AG04450 (cell line): ENCODE results near the gene UBL7. TPM values are rescaled to one million over a fixed set of nuclear protein-coding genes. Genes with fewer than 3 reads are reported as not detected.

Experiments
- CTCF ChIA-PET: fragments of 300-600, 350-600 bp; formaldehyde crosslinking; extraction: SDS; loops from one replicate; lab custom pipeline; 2022; ENCODE audit warnings: antibody characterized with exemption, inconsistent platforms; lab: Charles Lee
- POLR2A ChIA-PET: fragments of 350-600 bp; formaldehyde crosslinking; extraction: SDS; loops from one replicate; lab custom pipeline; 2021; ENCODE audit warnings: antibody characterized with exemption, inconsistent platforms; lab: Yijun Ruan, JAX
- DNase-seq: peaks from one replicate; pipeline ENCODE4 v3.0.0-alpha.2; 2011; ENCODE audit warnings: low read depth, low spot score
- H3K27ac ChIP-seq: one replicate; pipeline ENCODE4 v1.5.1; 2012; ENCODE audit warnings: low read depth, low read length, control low read depth
- H3K27me3 ChIP-seq: one replicate; pipeline ENCODE4 v1.6.0; 2012; ENCODE audit warnings: low read length; ENCODE audit not compliant: control insufficient read depth, insufficient read depth
- H3K4me3 ChIP-seq: 2 replicates; pipeline ENCODE4 v1.5.1; 2011; ENCODE audit warnings: mild to moderate bottlenecking, low read depth, low read length, control low read depth
- H3K9me3 ChIP-seq: 2 replicates; pipeline ENCODE4 v1.5.1; 2012; ENCODE audit warnings: low read length; ENCODE audit not compliant: control insufficient read depth, insufficient read depth
- CTCF ChIP-seq: IDR thresholded peaks from 2 replicates; pipeline ENCODE4 v1.5.1; 2011; ENCODE audit warnings: low read depth, low read length, control low read depth, inconsistent platforms
- polyA plus RNA-seq: library from polyadenylated mRNA; depleted of rRNA; stranded (reverse); fragments of >200 nt; gene quantifications from 2 replicates; pipeline ENCODE4 v1.2.3, GENCODE V29; 2011

UBL7 gene
- polyA plus RNA-seq, 1 experiment: 76.6 TPM

- ChIA-PET POLR2A (no interaction called here), CTCF (interaction anchor here (0.6 kb wide), 1 partner anchor 45 kb away, joined by 3 read pairs; no protein-coding TSS in a partner anchor)
- Histone ChIP-seq H3K27ac (no peak overlapping the region), H3K4me3 (no peak overlapping the region), H3K27me3 (no peaks in the 10 kb centered on the region), H3K9me3 (no peaks in the 10 kb centered on the region)
- TF ChIP-seq CTCF: no peak
- no peak for DNase-seq
Observed at GRCh38 chr15:74427607-74428441, 33.1 kb downstream of the UBL7 start.

GRCh38 chr15:74426404-74427281 lies 34.3 kb downstream of the UBL7 start:
- Histone ChIP-seq H3K27me3 (no peaks in the 10 kb centered on the region), H3K27ac (no peak overlapping the region), H3K4me3 (no peak overlapping the region), H3K9me3 (no peaks in the 10 kb centered on the region)
- DNase-seq: no peak
- POLR2A ChIA-PET: no interaction called here
- CTCF ChIA-PET: interaction anchor here (1.2 kb wide), 1 partner anchor 12 kb away, joined by 5 read pairs; no protein-coding TSS in a partner anchor
- no peak for TF ChIP-seq CTCF

- CTCF ChIA-PET: interaction anchor here (1.0 kb wide), 1 partner anchor 51 kb away, joined by 3 read pairs; no protein-coding TSS in a partner anchor
- Histone ChIP-seq H3K4me3 (no peak overlapping the region), H3K9me3 (no peaks in the 10 kb centered on the region), H3K27ac (peak overlapping the region; percentile 2), H3K27me3 (no peaks in the 10 kb centered on the region)
- TF ChIP-seq CTCF: no peak
- POLR2A ChIA-PET: no interaction called here
- no peak for DNase-seq
Observed at GRCh38 chr15:74425630-74426029, 35.3 kb downstream of the UBL7 start.

GRCh38 chr15:74424901-74425528 lies 35.9 kb downstream of the UBL7 start:
- no peaks in the 10 kb centered on the region for H3K9me3 ChIP-seq
- H3K27me3 ChIP-seq: no peaks in the 10 kb centered on the region
- H3K4me3 ChIP-seq: no peak overlapping the region
- POLR2A ChIA-PET: no interaction called here
- DNase-seq: no peak
- CTCF ChIA-PET: interaction anchor here (1.0 kb wide), 1 partner anchor 50 kb away, joined by 3 read pairs; no protein-coding TSS in a partner anchor
- TF ChIP-seq CTCF: no peak
- peak overlapping the region; percentile 2 for H3K27ac ChIP-seq
